Activated CD4-positive, alpha-beta T cell treated with anti-CD3 and anti-CD28 coated beads, Interleukin-2, amount 10 ng/mL, durations not matched to agents 7 days and 5 days (primary cell): ENCODE measurements around the gene CFAP61. TPM values are rescaled to one million over a fixed set of nuclear protein-coding genes. Genes with fewer than 3 reads are reported as not detected.

Source experiments
- CTCF ChIA-PET: fragments of 350-600 bp; sonication (Branson Sonifier 250); formaldehyde crosslinking; loops from one replicate; lab custom pipeline; 2021; ENCODE audit warnings: antibody characterized with exemption; lab: Charles Lee
- POLR2A ChIA-PET: fragments of 350-600 bp; sonication (Branson Sonifier 250); formaldehyde crosslinking; loops from one replicate; lab custom pipeline; 2021; ENCODE audit warnings: antibody characterized with exemption; lab: Charles Lee
- DNase-seq: peaks from one replicate; pipeline ENCODE4 v3.0.0-alpha.2; 2020
- H3K27ac Mint-ChIP-seq: one replicate; pipeline ENCODE4 v1.8.0; 2021; ENCODE audit warnings: mild to moderate bottlenecking, moderate library complexity, mixed read lengths
- H3K27me3 Mint-ChIP-seq: one replicate; pipeline ENCODE4 v1.8.0; 2021; ENCODE audit warnings: mixed read lengths
- H3K36me3 Mint-ChIP-seq: one replicate; pipeline ENCODE4 v1.8.0; 2021; ENCODE audit warnings: low read depth, mixed read lengths
- H3K4me1 Mint-ChIP-seq: one replicate; pipeline ENCODE4 v1.8.0; 2021; ENCODE audit warnings: mixed read lengths
- H3K4me3 Mint-ChIP-seq: one replicate; pipeline ENCODE4 v1.8.0; 2021; ENCODE audit warnings: mild to moderate bottlenecking, moderate library complexity, mixed read lengths
- H3K9me3 Mint-ChIP-seq: one replicate; pipeline ENCODE4 v1.8.0; 2021; ENCODE audit warnings: mixed read lengths
- total RNA-seq, 2 experiments: library from RNA; stranded (reverse); gene quantifications; one replicate each; pipeline ENCODE4 v1.2.3, GENCODE V29; 2021

Gene CFAP61
- total RNA-seq, 2 experiments from 2014 or later: not detected

DNA sequence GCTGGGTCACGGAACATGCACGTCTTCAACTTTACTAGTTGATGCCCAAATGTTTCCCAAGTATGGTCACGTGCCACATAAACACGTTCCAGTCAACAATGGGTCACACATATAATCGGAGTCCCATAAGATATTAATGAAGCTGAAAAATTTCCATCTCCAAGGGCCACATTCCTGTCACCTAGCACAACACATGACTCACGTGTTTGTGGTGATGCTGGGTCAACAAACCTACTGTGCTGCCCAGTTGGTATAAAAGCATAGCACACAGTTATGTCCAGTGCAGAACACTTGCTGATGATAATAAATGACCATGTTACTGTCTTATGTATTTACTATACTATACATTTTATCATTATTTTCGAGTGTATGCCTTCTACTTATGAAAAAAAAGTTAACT is 247.6 kb downstream of the CFAP61 start:
- ChIA-PET CTCF (interaction anchor here (0.6 kb wide), 1 partner anchor 358 kb away, joined by 3 read pairs; no protein-coding TSS in a partner anchor), POLR2A (no interaction called here)
- Mint-ChIP-seq H3K36me3 (no peaks in the 10 kb centered on the region), H3K4me3 (no peak overlapping the region), H3K4me1 (no peaks in the 10 kb centered on the region), H3K9me3 (no peaks in the 10 kb centered on the region), H3K27me3 (peaks cover 2% of the 10 kb centered on the region), H3K27ac (no peak overlapping the region)
- no peak for DNase-seq

DNA sequence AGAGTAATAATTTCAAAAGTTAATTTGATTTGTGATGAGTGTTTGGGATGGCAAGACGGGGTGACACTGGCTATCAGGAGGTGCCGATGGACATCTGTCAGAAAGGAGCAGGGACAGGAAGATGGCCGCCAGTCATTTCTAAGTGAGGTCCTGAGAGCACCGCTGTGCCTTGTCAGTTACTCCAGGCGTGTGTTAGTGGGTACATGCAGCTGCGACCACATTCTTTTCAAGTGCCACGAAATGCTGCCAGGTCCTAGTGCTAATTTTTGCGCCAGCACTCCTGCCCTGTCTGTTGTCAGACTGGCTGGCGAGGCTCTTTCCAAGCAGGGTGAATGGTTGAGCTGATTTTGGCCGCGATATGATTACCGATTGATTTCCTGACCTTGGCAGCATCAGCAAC is 251.0 kb downstream of the CFAP61 start:
- Mint-ChIP-seq H3K4me3 (no peak overlapping the region), H3K4me1 (no peaks in the 10 kb centered on the region), H3K9me3 (no peaks in the 10 kb centered on the region), H3K36me3 (no peaks in the 10 kb centered on the region), H3K27me3 (no peaks in the 10 kb centered on the region), H3K27ac (no peak overlapping the region)
- ChIA-PET POLR2A (no interaction called here), CTCF (no interaction called here)
- no peak for DNase-seq

DNA sequence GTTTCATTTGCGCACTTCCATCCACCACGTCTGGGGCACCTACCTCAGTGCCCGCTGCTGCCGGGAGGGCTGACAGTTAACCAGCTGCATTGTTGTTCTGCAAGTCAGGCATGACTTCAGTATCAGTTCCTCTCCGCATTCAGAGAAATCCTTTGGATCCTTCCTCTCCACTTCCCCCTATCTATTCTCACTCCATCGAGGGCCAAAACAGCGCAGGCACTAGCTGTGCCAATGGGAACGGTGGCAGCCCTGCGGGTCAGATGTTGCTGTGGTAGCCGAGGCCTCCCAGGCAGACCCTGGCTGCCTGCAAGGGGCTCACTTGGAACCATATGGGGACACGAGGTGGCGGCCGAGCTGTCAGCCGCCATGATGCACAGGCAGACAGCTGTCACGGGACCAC is 251.4 kb downstream of the CFAP61 start:
- H3K27me3 Mint-ChIP-seq: no peaks in the 10 kb centered on the region
- H3K27ac Mint-ChIP-seq: no peak overlapping the region
- no peak for DNase-seq
- CTCF ChIA-PET: no interaction called here
- no peaks in the 10 kb centered on the region for H3K9me3 Mint-ChIP-seq
- no peak overlapping the region for H3K4me3 Mint-ChIP-seq
- no peaks in the 10 kb centered on the region for H3K36me3 Mint-ChIP-seq
- no peaks in the 10 kb centered on the region for H3K4me1 Mint-ChIP-seq
- POLR2A ChIA-PET: no interaction called here

DNA sequence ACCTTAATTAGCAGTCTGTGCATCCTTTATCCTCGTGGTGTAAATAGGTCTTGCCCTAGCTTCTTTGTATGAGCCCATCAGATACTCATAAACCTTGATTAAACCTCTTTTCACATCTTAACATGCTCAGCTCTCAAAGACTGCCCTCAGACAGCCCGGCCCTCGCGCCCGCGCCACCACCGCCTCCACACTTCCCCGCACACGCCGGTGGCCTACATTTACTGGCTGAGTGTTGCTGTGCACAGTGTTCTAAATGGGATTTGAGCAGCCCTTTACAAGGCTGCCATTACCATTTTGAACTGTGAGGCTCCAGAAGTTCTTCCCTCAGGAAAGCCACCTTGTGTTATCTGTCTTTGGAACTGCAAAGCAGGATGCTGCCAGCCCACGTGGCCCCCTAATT is 252.6 kb downstream of the CFAP61 start:
- DNase-seq: no peak
- no peaks in the 10 kb centered on the region for H3K4me1 Mint-ChIP-seq
- H3K36me3 Mint-ChIP-seq: no peaks in the 10 kb centered on the region
- H3K27me3 Mint-ChIP-seq: no peaks in the 10 kb centered on the region
- no peaks in the 10 kb centered on the region for H3K9me3 Mint-ChIP-seq
- H3K27ac Mint-ChIP-seq: no peak overlapping the region
- POLR2A ChIA-PET: no interaction called here
- CTCF ChIA-PET: no interaction called here
- H3K4me3 Mint-ChIP-seq: no peak overlapping the region

DNA sequence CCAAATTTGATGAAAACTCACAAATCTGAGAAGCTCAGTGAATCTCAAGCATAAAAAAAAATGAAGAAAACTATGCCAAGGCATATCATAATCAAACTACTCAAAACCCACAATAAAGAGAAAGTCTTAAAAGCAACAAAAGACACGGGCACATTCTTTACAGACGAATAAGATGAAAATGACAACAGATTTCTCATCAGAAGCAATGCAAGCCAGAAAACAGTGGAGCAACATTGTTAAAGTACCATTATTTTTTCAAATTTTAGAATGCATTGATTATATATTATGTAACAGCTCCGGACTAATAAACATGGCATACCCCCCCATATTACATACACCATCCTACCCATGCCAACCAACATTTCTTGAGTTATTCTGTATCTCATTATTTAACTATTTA is 260.2 kb downstream of the CFAP61 start:
- Mint-ChIP-seq H3K36me3 (no peaks in the 10 kb centered on the region), H3K27me3 (no peaks in the 10 kb centered on the region), H3K4me3 (no peak overlapping the region), H3K27ac (no peak overlapping the region), H3K4me1 (no peaks in the 10 kb centered on the region), H3K9me3 (no peaks in the 10 kb centered on the region)
- ChIA-PET POLR2A (no interaction called here), CTCF (no interaction called here)
- DNase-seq: no peak

DNA sequence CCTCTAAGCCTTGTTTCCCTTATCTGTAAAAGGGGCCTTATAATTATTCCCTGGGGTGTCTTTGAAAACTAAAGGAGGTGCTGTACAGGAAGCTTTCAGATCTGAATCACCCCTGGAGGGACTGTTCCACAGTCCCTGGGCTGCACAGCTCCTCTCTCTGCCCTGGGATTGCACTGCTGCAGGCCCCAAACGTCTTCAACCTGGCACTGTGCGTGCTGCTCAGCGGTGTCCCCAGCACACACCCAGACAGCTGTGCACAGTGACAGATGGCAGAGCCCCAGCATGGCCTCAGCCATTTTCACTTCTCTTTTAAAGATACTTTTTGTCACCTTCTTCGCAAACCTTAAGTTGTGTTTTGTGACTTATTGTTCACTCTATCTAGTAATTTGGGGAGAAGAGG is 264.9 kb downstream of the CFAP61 start:
- peaks cover 2% of the 10 kb centered on the region for H3K27me3 Mint-ChIP-seq
- H3K4me3 Mint-ChIP-seq: no peak overlapping the region
- H3K36me3 Mint-ChIP-seq: no peaks in the 10 kb centered on the region
- ChIA-PET POLR2A (no interaction called here), CTCF (no interaction called here)
- DNase-seq: no peak
- H3K9me3 Mint-ChIP-seq: no peaks in the 10 kb centered on the region
- H3K27ac Mint-ChIP-seq: no peak overlapping the region
- no peaks in the 10 kb centered on the region for H3K4me1 Mint-ChIP-seq

DNA sequence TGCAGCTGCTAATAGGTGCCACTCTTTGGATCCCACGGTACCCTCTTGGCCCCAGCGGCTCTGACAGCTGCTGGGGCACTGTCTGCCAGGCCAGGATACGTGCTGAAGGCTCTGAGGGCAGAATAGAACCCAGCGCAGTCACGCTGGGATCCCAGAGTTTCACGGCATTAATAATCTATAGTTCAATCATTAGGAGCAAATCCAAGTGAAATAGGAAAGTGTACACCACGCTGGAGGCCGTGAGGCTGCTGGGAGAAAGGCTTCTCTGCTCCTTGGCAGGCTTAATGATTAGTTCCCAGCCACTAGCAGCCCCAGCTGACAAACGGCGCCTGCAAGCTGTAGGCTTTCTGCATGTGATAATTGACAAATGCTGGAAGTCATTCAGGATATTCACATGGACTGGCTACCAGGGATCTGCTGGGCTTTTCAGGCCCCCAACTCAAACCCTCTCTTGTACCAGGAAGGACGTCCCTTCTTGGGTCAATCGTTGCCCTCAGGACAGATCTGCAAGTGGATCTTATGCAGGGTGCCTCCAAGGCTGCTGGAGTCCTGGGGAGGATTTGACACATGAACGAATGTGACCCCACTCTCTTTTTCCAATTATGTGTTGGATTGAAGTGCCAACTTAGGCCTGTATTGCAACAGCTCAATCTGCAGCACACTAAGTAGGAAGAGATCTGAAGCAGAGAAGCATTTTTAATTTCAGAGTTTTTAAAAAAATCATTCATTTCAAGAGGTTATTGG is 265.5 kb downstream of the CFAP61 start:
- CTCF ChIA-PET: interaction anchor here (1.2 kb wide), 1 partner anchor 16 kb away, joined by 4 read pairs; no protein-coding TSS in a partner anchor
- DNase-seq: no peak
- H3K27me3 Mint-ChIP-seq: peaks cover 2% of the 10 kb centered on the region
- no peaks in the 10 kb centered on the region for H3K36me3 Mint-ChIP-seq
- H3K9me3 Mint-ChIP-seq: no peaks in the 10 kb centered on the region
- no peak overlapping the region for H3K4me3 Mint-ChIP-seq
- no peaks in the 10 kb centered on the region for H3K4me1 Mint-ChIP-seq
- H3K27ac Mint-ChIP-seq: no peak overlapping the region
- POLR2A ChIA-PET: no interaction called here

DNA sequence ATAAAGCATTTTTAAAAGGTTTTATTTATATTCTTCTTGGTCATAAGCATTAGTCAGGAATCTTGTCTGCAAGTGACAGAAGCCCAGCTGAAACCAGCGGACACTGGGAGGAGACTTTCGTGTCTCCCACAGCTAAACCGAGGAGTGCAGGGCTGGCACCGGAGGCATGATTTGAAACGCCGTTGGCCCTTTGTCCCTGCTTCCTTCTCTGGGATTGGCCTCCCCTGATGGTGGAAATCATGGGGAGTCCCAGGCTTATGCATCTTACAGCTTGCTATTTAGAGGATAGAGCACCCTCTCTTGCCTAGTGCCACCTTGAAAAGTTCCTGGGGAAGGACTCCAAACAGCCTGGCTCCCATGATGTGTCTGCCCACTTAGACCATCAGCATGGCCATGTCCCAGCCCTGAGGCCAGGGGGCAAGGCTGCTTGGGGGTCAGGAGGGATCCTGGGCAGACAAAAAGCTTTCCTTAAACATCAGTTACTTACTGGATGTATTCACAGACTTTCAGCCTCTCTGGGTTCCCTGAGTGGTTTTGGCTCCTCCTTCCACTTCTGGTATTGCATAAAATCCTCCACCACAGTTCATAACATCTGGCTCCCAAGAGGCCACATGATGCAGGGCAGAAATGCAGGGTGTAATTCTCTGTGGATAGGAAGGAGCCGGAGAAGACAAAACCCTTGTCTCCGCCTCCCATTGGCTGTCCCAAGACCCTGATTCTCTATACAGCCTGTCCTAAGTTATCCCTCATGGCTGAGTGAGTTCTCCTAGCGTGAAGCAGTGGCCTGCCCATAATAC is 266.2 kb downstream of the CFAP61 start:
- ChIA-PET POLR2A (no interaction called here), CTCF (interaction anchor here (1.2 kb wide), 1 partner anchor 15 kb away, joined by 4 read pairs; no protein-coding TSS in a partner anchor)
- DNase-seq: no peak
- Mint-ChIP-seq H3K9me3 (no peaks in the 10 kb centered on the region), H3K27ac (no peak overlapping the region), H3K4me3 (no peak overlapping the region), H3K4me1 (no peaks in the 10 kb centered on the region), H3K27me3 (peaks cover 2% of the 10 kb centered on the region), H3K36me3 (no peaks in the 10 kb centered on the region)

DNA sequence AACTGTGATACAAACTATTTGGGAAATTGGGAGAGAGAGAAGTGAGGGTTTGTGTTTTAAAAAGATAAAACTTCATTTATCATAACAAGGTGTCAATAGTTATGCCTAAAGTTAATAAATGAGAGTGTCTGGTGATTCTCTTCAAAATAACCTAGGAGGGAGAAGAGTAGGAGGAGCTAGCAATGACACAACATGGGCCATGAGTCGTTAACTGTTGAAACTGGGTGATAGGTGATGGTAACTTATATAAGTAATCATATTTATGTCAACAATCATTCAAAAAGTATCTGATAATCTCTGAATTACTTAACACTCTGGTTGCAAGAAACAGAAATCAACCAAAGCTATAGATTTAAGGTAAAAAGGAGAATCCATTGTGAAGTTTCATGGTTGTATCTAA is 268.8 kb downstream of the CFAP61 start:
- H3K4me3 Mint-ChIP-seq: no peak overlapping the region
- no peaks in the 10 kb centered on the region for H3K9me3 Mint-ChIP-seq
- POLR2A ChIA-PET: no interaction called here
- CTCF ChIA-PET: interaction anchor here (1.3 kb wide), 1 partner anchor 12 kb away, joined by 3 read pairs; no protein-coding TSS in a partner anchor
- H3K27ac Mint-ChIP-seq: no peak overlapping the region
- no peaks in the 10 kb centered on the region for H3K36me3 Mint-ChIP-seq
- H3K4me1 Mint-ChIP-seq: no peaks in the 10 kb centered on the region
- H3K27me3 Mint-ChIP-seq: peaks cover 5% of the 10 kb centered on the region
- no peak for DNase-seq

DNA sequence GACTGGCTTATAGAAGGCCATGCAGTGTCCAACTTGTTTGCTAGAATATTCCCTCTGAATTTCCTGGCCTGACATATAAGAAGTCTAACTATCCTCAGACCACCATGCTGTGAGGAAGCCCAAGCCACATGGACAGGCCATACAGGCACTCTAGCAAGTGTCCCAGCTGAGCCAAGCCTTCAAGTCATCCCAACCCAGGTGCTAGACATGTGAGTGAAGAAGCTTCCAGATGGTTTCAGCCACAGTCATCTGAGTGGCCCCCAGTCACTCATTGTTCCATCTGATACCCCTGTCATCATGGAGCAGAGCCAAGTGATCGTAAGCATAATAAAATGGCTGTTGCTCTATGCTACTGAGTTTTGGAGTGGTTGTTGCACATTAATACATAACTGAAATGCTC is 269.6 kb downstream of the CFAP61 start:
- CTCF ChIA-PET: interaction anchor here (1.3 kb wide), 1 partner anchor 11 kb away, joined by 3 read pairs; no protein-coding TSS in a partner anchor
- H3K27ac Mint-ChIP-seq: no peak overlapping the region
- no peak overlapping the region for H3K4me3 Mint-ChIP-seq
- H3K27me3 Mint-ChIP-seq: peaks cover 7% of the 10 kb centered on the region
- H3K36me3 Mint-ChIP-seq: no peaks in the 10 kb centered on the region
- H3K9me3 Mint-ChIP-seq: no peaks in the 10 kb centered on the region
- POLR2A ChIA-PET: no interaction called here
- no peak for DNase-seq
- no peaks in the 10 kb centered on the region for H3K4me1 Mint-ChIP-seq

DNA sequence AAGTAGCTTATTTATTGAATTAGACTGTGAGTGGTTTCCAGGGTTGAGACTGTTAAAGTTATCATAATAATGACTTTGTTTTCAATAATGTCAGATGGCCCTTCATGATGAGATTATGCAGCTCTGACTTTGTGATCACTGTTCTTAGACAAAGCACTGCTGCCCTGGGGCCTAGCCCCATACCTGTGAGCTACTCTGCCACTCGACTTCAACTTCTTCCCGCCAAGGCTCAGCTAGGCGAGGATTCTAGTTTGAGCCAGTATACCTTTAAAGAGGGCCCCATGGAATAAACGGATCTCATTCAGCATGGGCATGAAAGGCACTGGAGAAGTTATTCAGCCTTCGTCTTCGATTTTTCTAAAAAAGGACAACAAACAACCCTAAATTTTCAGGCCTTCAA is 270.6 kb downstream of the CFAP61 start:
- ChIA-PET POLR2A (no interaction called here), CTCF (no interaction called here)
- Mint-ChIP-seq H3K9me3 (no peaks in the 10 kb centered on the region), H3K27me3 (peaks cover 7% of the 10 kb centered on the region), H3K27ac (no peak overlapping the region), H3K36me3 (no peaks in the 10 kb centered on the region), H3K4me1 (no peaks in the 10 kb centered on the region), H3K4me3 (no peak overlapping the region)
- no peak for DNase-seq

DNA sequence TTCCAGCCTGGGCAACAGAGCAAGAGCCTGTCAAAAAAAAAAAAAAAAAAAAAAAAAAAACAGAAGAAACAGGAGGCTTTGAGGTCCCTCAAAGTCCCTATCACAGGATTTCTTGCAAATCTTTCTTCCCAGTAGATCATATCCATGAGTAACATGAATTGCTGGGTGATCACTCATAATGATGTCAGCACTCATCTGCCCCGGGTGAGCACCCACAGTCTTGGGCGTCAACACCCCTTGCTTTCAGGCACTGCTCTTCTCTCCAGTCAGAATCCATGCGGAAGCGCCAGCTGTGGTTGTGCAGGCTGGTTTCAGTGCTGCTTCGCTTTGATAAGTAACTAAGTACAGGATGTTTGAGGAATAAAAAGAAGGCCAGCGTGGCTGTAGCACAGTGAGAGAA is 275.4 kb downstream of the CFAP61 start:
- H3K4me1 Mint-ChIP-seq: no peaks in the 10 kb centered on the region
- H3K4me3 Mint-ChIP-seq: no peak overlapping the region
- no peak for DNase-seq
- no peak overlapping the region for H3K27ac Mint-ChIP-seq
- no peaks in the 10 kb centered on the region for H3K9me3 Mint-ChIP-seq
- ChIA-PET CTCF (no interaction called here), POLR2A (no interaction called here)
- H3K36me3 Mint-ChIP-seq: no peaks in the 10 kb centered on the region
- H3K27me3 Mint-ChIP-seq: peaks cover 6% of the 10 kb centered on the region

DNA sequence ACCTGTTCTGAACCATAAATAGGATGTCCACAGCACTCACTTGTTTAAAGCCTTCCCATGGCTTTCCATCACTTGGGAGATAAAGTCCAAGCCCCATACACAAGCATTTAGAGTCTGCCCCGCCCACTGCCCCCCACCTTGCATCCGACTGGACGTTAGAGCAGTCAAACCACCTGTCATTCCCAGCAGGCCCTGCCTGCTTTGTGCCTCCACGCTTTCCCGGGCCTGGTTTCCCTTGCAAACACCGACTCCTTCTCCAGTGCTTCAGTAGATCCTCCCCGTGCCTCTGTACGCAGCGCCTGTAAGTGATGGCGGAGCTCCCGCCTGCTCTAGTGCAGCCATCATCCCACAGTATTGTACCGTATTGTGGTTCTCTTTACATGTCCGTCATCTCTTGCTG is 277.2 kb downstream of the CFAP61 start:
- no peaks in the 10 kb centered on the region for H3K9me3 Mint-ChIP-seq
- peaks cover 4% of the 10 kb centered on the region for H3K27me3 Mint-ChIP-seq
- ChIA-PET POLR2A (no interaction called here), CTCF (no interaction called here)
- no peaks in the 10 kb centered on the region for H3K36me3 Mint-ChIP-seq
- no peak overlapping the region for H3K27ac Mint-ChIP-seq
- H3K4me3 Mint-ChIP-seq: no peak overlapping the region
- H3K4me1 Mint-ChIP-seq: no peaks in the 10 kb centered on the region
- no peak for DNase-seq
